ENCODE data around the gene MAPK11. TPM values are rescaled to one million over a fixed set of nuclear protein-coding genes. Genes with fewer than 3 reads are reported as not detected.
A peak's percentile ranks its signal among the peaks of the same experiment; 100 is the strongest.

Gene MAPK11
- total and polyA plus RNA-seq, 4 donors = 8.3 to 15.3 (median 11.9) TPM

GRCh38 chr22:50242406-50242949 lies 27.7 kb downstream of the MAPK11 start:
- no peak for DNase-seq

GRCh38 chr22:50238755-50239154 lies 31.4 kb downstream of the MAPK11 start:
- 82% methylated on average over 9 of the region's 9 CpGs for WGBS, 2 donors
- Histone ChIP-seq H3K9me3 (ENCODE audit: control insufficient read depth in 4 of 4, insufficient read depth in 3 of 4, low read length in 3 of 4) (no peaks in the 10 kb centered on the region), H3K4me1 (ENCODE audit: control insufficient read depth in 5 of 5, insufficient read depth in 5 of 5, low read length in 5 of 5) (peaks cover 0 to 29% (median 5%) of the 10 kb centered on the region in 5 donors), H3K27me3 (ENCODE audit: control insufficient read depth in 3 of 3, insufficient read depth in 3 of 3, low read length in 2 of 3) (no peaks in the 10 kb centered on the region), H3K27ac (ENCODE audit: low read depth in 1 of 2, low read length in 1 of 2) (no peak overlapping the region), H3K36me3 (ENCODE audit: control insufficient read depth in 4 of 4, insufficient read depth in 4 of 4, low read length in 4 of 4) (peaks cover 3 to 20% (median 12%) of the 10 kb centered on the region in 4 donors), H3K9ac (ENCODE audit: insufficient read depth in 1 of 2, low read length in 2 of 2) (no peak overlapping the region), H3K4me3 (no peak overlapping the region)
- no peak for DNase-seq
- ATAC-seq (ENCODE audit: insufficient read depth, low FRiP score) = no peak
- no peak for TF ChIP-seq CTCF (IDR thresholded peaks at IDR 0.05; ENCODE audit: control extremely low read depth, extremely low read depth)

More at GRCh38 chr22:50242406-50242949, 27.7 kb downstream of the MAPK11 start:
- Histone ChIP-seq H3K4me3 (peak overlapping the region; percentile 35), H3K9ac (ENCODE audit: insufficient read depth in 1 of 2, low read length in 2 of 2) (no peak overlapping the region), H3K36me3 (ENCODE audit: control insufficient read depth in 4 of 4, insufficient read depth in 4 of 4, low read length in 4 of 4) (peaks cover 3 to 21% (median 19%) of the 10 kb centered on the region in 4 donors), H3K27me3 (ENCODE audit: control insufficient read depth in 3 of 3, insufficient read depth in 3 of 3, low read length in 2 of 3) (no peaks in the 10 kb centered on the region), H3K4me1 (ENCODE audit: control insufficient read depth in 5 of 5, insufficient read depth in 5 of 5, low read length in 5 of 5) (peaks cover 0 to 40% (median 7%) of the 10 kb centered on the region in 5 donors), H3K27ac (ENCODE audit: low read depth in 1 of 2, low read length in 1 of 2) (no peak overlapping the region), H3K9me3 (ENCODE audit: control insufficient read depth in 4 of 4, insufficient read depth in 3 of 4, low read length in 3 of 4) (no peaks in the 10 kb centered on the region)
- no peak for TF ChIP-seq CTCF (IDR thresholded peaks at IDR 0.05; ENCODE audit: control extremely low read depth, extremely low read depth)
- no peak for ATAC-seq (ENCODE audit: insufficient read depth, low FRiP score)
- WGBS, 2 donors = 61 to 77% methylated on average over 14 of the region's 14 CpGs

- TF ChIP-seq CTCF (IDR thresholded peaks at IDR 0.05; ENCODE audit: control extremely low read depth, extremely low read depth) = no peak
- WGBS, 2 donors = 74 to 78% methylated on average over 10 to 11 of the region's 11 CpGs
- Histone ChIP-seq H3K4me1 (ENCODE audit: control insufficient read depth in 5 of 5, insufficient read depth in 5 of 5, low read length in 5 of 5) (peaks cover 0 to 11% (median 2%) of the 10 kb centered on the region in 5 donors), H3K9me3 (ENCODE audit: control insufficient read depth in 4 of 4, insufficient read depth in 3 of 4, low read length in 3 of 4) (no peaks in the 10 kb centered on the region), H3K9ac (ENCODE audit: insufficient read depth in 1 of 2, low read length in 2 of 2) (no peak overlapping the region), H3K4me3 (no peak overlapping the region), H3K27me3 (ENCODE audit: control insufficient read depth in 3 of 3, insufficient read depth in 3 of 3, low read length in 2 of 3) (no peaks in the 10 kb centered on the region), H3K36me3 (ENCODE audit: control insufficient read depth in 4 of 4, insufficient read depth in 4 of 4, low read length in 4 of 4) (peaks cover 3 to 32% (median 12%) of the 10 kb centered on the region in 4 donors), H3K27ac (ENCODE audit: low read depth in 1 of 2, low read length in 1 of 2) (no peak overlapping the region)
- DNase-seq (no peak), ATAC-seq (ENCODE audit: insufficient read depth, low FRiP score) (no peak)
Observed at GRCh38 chr22:50236731-50237409, 33.3 kb downstream of the MAPK11 start.
